Lung (tissue), 12 donors: Measurements from ENCODE around the gene CD4. TPM values are rescaled to one million over a fixed set of nuclear protein-coding genes. Genes with fewer than 3 reads are reported as not detected.

Experiments
- ATAC-seq: fragments of 200-7000 bp; cut with Tn5 transposase; one replicate; pipeline ENCODE4 v1.9.1; 2020; ENCODE audit warnings: moderate number of reproducible peaks; ENCODE audit not compliant: insufficient read depth, low FRiP score
- DNase-seq, 3 donors: peaks; one replicate each; pipeline ENCODE4 v3.0.0-alpha.2; 2013 to 2017
- H3K27ac ChIP-seq, 2 donors: one replicate each; pipeline ENCODE4 v1.5.1; 2013; ENCODE audit warnings: mild to moderate bottlenecking in 2 of 2, moderate library complexity in 2 of 2, control low read depth in 1 of 2, inconsistent platforms in 1 of 2, low read depth in 1 of 2, low read length in 1 of 2
- H3K27me3 ChIP-seq, 3 donors: one replicate each; pipeline ENCODE4 v1.5.1; 2013; ENCODE audit warnings: low read length in 2 of 3; ENCODE audit not compliant: control insufficient read depth in 3 of 3, insufficient read depth in 3 of 3
- H3K36me3 ChIP-seq, 4 donors: one replicate each; pipeline ENCODE4 v1.5.1; 2013; ENCODE audit warnings: low read length in 4 of 4, mild to moderate bottlenecking in 1 of 4, moderate library complexity in 1 of 4; ENCODE audit not compliant: control insufficient read depth in 4 of 4, insufficient read depth in 4 of 4
- H3K4me1 ChIP-seq, 5 donors: one replicate each; pipeline ENCODE4 v1.5.1; 2013; ENCODE audit warnings: low read length in 5 of 5, mild to moderate bottlenecking in 2 of 5, moderate library complexity in 1 of 5; ENCODE audit not compliant: control insufficient read depth in 5 of 5, insufficient read depth in 5 of 5
- H3K4me3 ChIP-seq: one replicate; pipeline ENCODE4 v1.5.1; 2013; ENCODE audit warnings: mild to moderate bottlenecking, control low read depth, moderate library complexity
- H3K9ac ChIP-seq, 2 donors: one replicate each; pipeline ENCODE4 v1.5.1; 2013; ENCODE audit warnings: low read length in 2 of 2, control low read depth in 1 of 2; ENCODE audit not compliant: insufficient read depth in 1 of 2
- H3K9me3 ChIP-seq, 4 donors: one replicate each; pipeline ENCODE4 v1.5.1; 2013; ENCODE audit warnings: low read length in 3 of 4, mild to moderate bottlenecking in 1 of 4, moderate library complexity in 1 of 4; ENCODE audit not compliant: control insufficient read depth in 4 of 4, insufficient read depth in 3 of 4
- WGBS, 2 donors: extraction: QIAGEN DNeasy Blood & Tissue Kit; methylation state at CpG; one replicate each; pipeline ENCODE4 v1.1.7; 2013; 5-methylcytosine and 5-hydroxymethylcytosine counted together
- polyA plus RNA-seq, 2 donors: library from polyadenylated mRNA; stranded (reverse); fragments of 200-250 nt; gene quantifications; one replicate each; pipeline ENCODE4 v1.2.1, GENCODE V29; 2013
- total RNA-seq, 2 donors: library from RNA; depleted of rRNA in 1 of 2; stranded (reverse); fragments of >200 nt in 1 of 2; gene quantifications; one replicate each; pipeline ENCODE4 v1.2.1, GENCODE V29; 2014 to 2021
- TF ChIP-seq, protein P1 (sequence below): IDR thresholded peaks from 2 replicates; pipeline ENCODE4 v1.5.1; 2012; ENCODE audit warnings: mild to moderate bottlenecking; ENCODE audit errors: control extremely low read depth, extremely low read depth
- donor health status: control.
- donor health status: control.
- donor health status: Bipolar disorder and iron deficiency.
- donor health status: healthy.
- donor health status: DM: yes; HTN: yes; CAD: no.

CD4 gene
- total and polyA plus RNA-seq, 4 donors: 20.6 to 83.7 (median 53.0) TPM

DNA sequence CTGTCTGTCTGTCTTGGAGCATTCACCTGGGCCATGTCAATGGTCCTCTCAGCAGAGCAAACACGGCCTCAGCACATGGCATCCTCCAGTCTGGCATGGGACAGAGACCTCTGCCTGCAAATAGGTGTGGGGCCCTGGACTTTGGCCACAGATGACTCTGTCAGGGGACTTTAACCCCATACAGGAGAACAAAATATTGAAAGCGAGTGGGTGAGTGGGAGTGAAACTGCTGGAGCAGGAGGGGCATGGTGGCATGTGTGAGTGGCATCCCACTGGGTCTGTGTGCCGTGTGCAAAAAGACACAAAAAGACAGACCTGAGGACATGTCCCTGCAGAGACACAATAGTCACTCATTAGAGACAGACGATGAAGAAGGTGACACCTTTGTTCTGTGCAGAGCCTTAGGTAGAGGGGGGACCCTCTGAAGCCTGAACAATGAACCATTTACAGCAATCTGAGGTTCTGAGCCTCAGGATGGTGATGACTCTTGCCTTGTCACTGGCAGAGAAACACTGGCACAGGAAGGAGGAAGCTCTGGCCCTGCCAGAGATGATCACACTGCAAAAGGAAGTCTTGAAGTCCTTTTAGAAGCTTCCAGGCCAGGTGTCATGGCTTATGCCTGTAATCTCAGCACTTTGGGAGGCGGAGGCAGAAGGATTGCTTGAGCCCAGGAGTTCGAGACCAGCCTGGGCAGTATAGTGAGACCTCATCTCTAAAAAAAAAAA is 9.5 kb upstream of the CD4 start:
- Histone ChIP-seq H3K4me3 (no peak overlapping the region), H3K9ac (no peak overlapping the region), H3K9me3 (no peaks in the 10 kb centered on the region), H3K27me3 (no peaks in the 10 kb centered on the region), H3K4me1 (peaks cover 0 to 15% (median 2%) of the 10 kb centered on the region in 5 donors), H3K36me3 (peaks cover 0 to under 1% (median 0%) of the 10 kb centered on the region in 4 donors), H3K27ac (no peak overlapping the region)
- ATAC-seq (no peak), DNase-seq (no peak)
- TF ChIP-seq, protein P1, sequence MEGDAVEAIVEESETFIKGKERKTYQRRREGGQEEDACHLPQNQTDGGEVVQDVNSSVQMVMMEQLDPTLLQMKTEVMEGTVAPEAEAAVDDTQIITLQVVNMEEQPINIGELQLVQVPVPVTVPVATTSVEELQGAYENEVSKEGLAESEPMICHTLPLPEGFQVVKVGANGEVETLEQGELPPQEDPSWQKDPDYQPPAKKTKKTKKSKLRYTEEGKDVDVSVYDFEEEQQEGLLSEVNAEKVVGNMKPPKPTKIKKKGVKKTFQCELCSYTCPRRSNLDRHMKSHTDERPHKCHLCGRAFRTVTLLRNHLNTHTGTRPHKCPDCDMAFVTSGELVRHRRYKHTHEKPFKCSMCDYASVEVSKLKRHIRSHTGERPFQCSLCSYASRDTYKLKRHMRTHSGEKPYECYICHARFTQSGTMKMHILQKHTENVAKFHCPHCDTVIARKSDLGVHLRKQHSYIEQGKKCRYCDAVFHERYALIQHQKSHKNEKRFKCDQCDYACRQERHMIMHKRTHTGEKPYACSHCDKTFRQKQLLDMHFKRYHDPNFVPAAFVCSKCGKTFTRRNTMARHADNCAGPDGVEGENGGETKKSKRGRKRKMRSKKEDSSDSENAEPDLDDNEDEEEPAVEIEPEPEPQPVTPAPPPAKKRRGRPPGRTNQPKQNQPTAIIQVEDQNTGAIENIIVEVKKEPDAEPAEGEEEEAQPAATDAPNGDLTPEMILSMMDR: no peak
- 87 to 91% methylated on average over 6 of the region's 6 CpGs for WGBS, 2 donors

DNA sequence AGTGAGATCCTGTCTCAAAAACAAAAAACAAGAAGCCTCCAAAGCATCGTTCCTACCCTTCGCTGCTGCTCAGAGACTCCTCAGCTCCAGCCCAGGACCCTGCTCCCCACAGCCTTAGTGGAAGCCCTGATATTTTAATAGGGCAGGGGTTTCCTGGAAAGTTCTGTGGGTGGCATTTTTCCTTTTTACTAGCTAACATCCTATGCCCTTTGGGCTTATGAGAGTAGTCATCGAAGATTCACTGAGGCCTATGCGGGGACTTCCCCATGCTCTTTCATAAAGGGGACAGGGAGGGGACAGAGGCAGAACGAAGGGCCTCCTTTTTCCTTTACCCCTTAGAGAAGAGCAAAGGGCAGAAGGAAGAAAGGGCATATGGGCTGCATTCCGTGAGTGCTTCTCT is 8.8 kb upstream of the CD4 start:
- no peak overlapping the region for H3K27ac ChIP-seq
- no peak for ATAC-seq
- WGBS, 2 donors: 93 to 100% methylated on average over 6 of the region's 6 CpGs

DNA sequence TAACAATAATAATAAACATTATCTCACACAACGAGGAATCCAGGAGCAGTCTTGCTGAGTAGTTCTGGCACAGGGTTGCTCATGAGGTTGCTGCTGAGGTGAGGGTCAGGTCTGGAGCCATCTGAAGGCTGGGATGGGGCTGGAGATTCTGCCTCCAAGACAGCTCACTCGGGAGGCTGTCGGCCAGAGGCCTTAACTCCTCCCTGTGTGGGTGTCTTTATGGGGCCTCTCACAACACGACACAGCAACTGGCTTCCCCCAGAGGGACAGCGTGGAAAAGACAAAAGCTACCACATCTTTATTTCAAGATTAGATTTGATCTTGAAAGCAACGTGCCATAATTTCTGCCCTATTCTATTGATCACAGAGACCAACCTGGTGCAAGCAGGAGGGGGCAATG is 7.2 kb upstream of the CD4 start:
- H3K9ac ChIP-seq: no peak overlapping the region
- H3K9me3 ChIP-seq: no peaks in the 10 kb centered on the region
- WGBS, 2 donors: 88 to 93% methylated on average over 6 of the region's 6 CpGs
- TF ChIP-seq, protein P1: no peak
- ATAC-seq (no peak), DNase-seq (no peak)
- no peaks in the 10 kb centered on the region for H3K27me3 ChIP-seq
- H3K4me3 ChIP-seq: no peak overlapping the region
- no peaks in the 10 kb centered on the region for H3K36me3 ChIP-seq
- H3K27ac ChIP-seq: no peak overlapping the region
- H3K4me1 ChIP-seq: peaks cover 0 to 20% (median 2%) of the 10 kb centered on the region in 5 donors

More for the DNA sequence above, 8.8 kb upstream of the CD4 start:
- Histone ChIP-seq H3K4me1 (peaks cover 0 to 15% (median 2%) of the 10 kb centered on the region in 5 donors), H3K4me3 (no peak overlapping the region), H3K27me3 (no peaks in the 10 kb centered on the region), H3K9ac (no peak overlapping the region), H3K36me3 (no peaks in the 10 kb centered on the region), H3K9me3 (no peaks in the 10 kb centered on the region)
- TF ChIP-seq, protein P1: no peak
- DNase-seq: no peak
